Liver (tissue), 3 donors: ENCODE measurements around the gene REXO5.

Experiments
- CTCF ChIP-seq: fragments of 150-350 bp; IDR thresholded peaks from 2 replicates; pipeline ENCODE4 v1.5.1; 2017; ENCODE audit warnings: improper control_type of control experiment, low read depth, low read length; ENCODE audit not compliant: missing input control
- EGR1 ChIP-seq, 2 donors: IDR thresholded peaks; 2 replicates each; pipeline ENCODE4 v1.6.1; 2016 to 2018; ENCODE audit warnings: antibody characterized with exemption in 2 of 2, low read depth in 2 of 2
- GABPA ChIP-seq, 2 donors: IDR thresholded peaks in 1 of 2; conservative IDR thresholded peaks in 1 of 2; 2 replicates each; pipeline ENCODE4 v1.6.1; 2016; ENCODE audit warnings: antibody characterized with exemption in 2 of 2, mild to moderate bottlenecking in 1 of 2, moderate library complexity in 1 of 2
- JUND ChIP-seq, 2 donors: IDR thresholded peaks; 2 replicates each; pipeline ENCODE4 v1.6.1; 2016; ENCODE audit warnings: antibody characterized with exemption in 2 of 2
- MAX ChIP-seq: IDR thresholded peaks from 2 replicates; pipeline ENCODE4 v1.6.1; 2016; ENCODE audit warnings: antibody characterized with exemption
- RAD21 ChIP-seq, 2 donors: IDR thresholded peaks; 2 replicates each; pipeline ENCODE4 v1.6.1; 2016; ENCODE audit warnings: antibody characterized with exemption in 2 of 2, mild to moderate bottlenecking in 2 of 2
- TAF1 ChIP-seq: conservative IDR thresholded peaks from 2 replicates; pipeline ENCODE4 v1.6.1; 2016; ENCODE audit warnings: antibody characterized with exemption, mild to moderate bottlenecking
- ZBTB33 ChIP-seq: IDR thresholded peaks from 2 replicates; pipeline ENCODE4 v1.6.1; 2016; ENCODE audit warnings: antibody characterized with exemption
- TF ChIP-seq, protein P1 (sequence below): IDR thresholded peaks from 2 replicates; pipeline ENCODE4 v1.6.1; 2016; ENCODE audit warnings: antibody characterized with exemption, mild to moderate bottlenecking
- donor health status: healthy.
- donor health status: healthy.

DNA sequence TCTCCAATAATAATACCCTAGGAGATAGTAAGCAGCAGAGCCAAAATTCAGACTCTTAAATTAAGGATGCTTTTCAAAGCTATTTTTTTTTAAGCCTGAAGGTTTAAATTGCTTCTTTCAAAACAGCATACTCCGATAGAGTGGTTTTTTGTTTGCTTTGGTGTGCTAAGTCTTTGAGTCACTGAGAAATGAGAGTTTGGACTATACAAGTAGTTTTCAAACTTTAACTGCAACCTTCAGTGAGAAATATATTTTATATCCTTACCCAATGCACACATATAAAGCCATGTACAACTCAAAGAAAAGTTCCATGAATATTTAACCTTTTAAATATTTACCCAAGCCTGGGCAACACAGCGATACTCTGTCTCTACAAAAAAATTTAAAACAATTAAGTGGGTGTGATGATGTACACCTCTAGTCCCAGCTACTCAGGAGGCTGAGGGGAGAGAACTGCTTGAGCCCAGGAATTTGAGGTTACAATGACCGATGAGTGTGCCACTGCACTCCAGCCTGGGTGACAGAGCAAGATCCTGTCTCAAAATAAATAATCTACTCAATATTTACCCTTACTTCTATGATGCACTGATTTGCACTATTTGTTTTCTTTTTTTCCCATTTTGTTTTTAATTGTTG, 74.7 kb downstream of the REXO5 start:
- TF ChIP-seq CTCF (no peak), GABPA (IDR thresholded peaks at IDR 0.05 in 1 of 2, conservative IDR thresholded peaks at IDR 0.05 in 1 of 2) (no peak), ZBTB33 (no peak), RAD21 (IDR thresholded peaks at IDR 0.05) (no peak), TAF1 (no peak), MAX (no peak), JUND (IDR thresholded peaks at IDR 0.05) (no peak), EGR1 (IDR thresholded peaks at IDR 0.05; ENCODE audit: low read depth in 2 of 2) (no peak)
- TF ChIP-seq, protein P1, sequence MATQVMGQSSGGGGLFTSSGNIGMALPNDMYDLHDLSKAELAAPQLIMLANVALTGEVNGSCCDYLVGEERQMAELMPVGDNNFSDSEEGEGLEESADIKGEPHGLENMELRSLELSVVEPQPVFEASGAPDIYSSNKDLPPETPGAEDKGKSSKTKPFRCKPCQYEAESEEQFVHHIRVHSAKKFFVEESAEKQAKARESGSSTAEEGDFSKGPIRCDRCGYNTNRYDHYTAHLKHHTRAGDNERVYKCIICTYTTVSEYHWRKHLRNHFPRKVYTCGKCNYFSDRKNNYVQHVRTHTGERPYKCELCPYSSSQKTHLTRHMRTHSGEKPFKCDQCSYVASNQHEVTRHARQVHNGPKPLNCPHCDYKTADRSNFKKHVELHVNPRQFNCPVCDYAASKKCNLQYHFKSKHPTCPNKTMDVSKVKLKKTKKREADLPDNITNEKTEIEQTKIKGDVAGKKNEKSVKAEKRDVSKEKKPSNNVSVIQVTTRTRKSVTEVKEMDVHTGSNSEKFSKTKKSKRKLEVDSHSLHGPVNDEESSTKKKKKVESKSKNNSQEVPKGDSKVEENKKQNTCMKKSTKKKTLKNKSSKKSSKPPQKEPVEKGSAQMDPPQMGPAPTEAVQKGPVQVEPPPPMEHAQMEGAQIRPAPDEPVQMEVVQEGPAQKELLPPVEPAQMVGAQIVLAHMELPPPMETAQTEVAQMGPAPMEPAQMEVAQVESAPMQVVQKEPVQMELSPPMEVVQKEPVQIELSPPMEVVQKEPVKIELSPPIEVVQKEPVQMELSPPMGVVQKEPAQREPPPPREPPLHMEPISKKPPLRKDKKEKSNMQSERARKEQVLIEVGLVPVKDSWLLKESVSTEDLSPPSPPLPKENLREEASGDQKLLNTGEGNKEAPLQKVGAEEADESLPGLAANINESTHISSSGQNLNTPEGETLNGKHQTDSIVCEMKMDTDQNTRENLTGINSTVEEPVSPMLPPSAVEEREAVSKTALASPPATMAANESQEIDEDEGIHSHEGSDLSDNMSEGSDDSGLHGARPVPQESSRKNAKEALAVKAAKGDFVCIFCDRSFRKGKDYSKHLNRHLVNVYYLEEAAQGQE: no peak
